Upper lobe of right lung (tissue), 1 donor: ENCODE measurements around the gene ADAMTSL3. TPM values are rescaled to one million over a fixed set of nuclear protein-coding genes. Genes with fewer than 3 reads are reported as not detected.

ENCODE experiments used
- ATAC-seq: fragments of 200-7000 bp; cut with Tn5 transposase; one replicate; pipeline ENCODE4 v1.9.1; 2020; ENCODE audit warnings: mild to moderate bottlenecking, moderate library complexity
- DNase-seq: peaks from one replicate; pipeline ENCODE4 v3.0.0-alpha.2; 2020
- H3K27ac ChIP-seq: fragments of 200-600 bp; one replicate; pipeline ENCODE4 v1.8.0; 2022
- H3K27me3 ChIP-seq: fragments of 200-600 bp; one replicate; pipeline ENCODE4 v1.8.0; 2022; ENCODE audit warnings: mild to moderate bottlenecking
- H3K36me3 ChIP-seq: fragments of 200-600 bp; one replicate; pipeline ENCODE4 v1.8.0; 2022
- H3K4me1 ChIP-seq: fragments of 200-600 bp; one replicate; pipeline ENCODE4 v1.8.0; 2022
- H3K4me3 ChIP-seq: fragments of 200-600 bp; one replicate; pipeline ENCODE4 v1.8.0; 2022; ENCODE audit warnings: mild to moderate bottlenecking
- H3K9me3 ChIP-seq: fragments of 200-600 bp; one replicate; pipeline ENCODE4 v1.8.0; 2022
- CTCF ChIP-seq: fragments of 200-600 bp; IDR thresholded peaks from one replicate; pipeline ENCODE4 v1.8.0; 2022; ENCODE audit warnings: antibody characterized with exemption
- intact Hi-C: fragments of 100-400 bp; cut with DNase I; formaldehyde crosslinking; loops from one replicate; pipeline ENCODE4 v1.11.0; 2022
- total RNA-seq: library from RNA; stranded (reverse); fragmentation: NEBNext Ultra II Directional; extraction: Animal tissue kit (Norgen Biotek cat#: 25700); gene quantifications from one replicate; pipeline ENCODE4 v1.2.1, GENCODE V29; 2021
- donor health status: DM: no; HTN: yes; CAD: no; lungs with severe emphysema.

Gene ADAMTSL3
- total RNA-seq, 1 donor from 2014 or later: 26.2 TPM

- ATAC-seq: no peak
- intact Hi-C loops: no loop called here
Measured at GRCh38 chr15:83656943-83657528, 3.1 kb downstream of the ADAMTSL3 start.

GRCh38 chr15:83657549-83657948 is 3.6 kb downstream of the ADAMTSL3 start:
- TF ChIP-seq CTCF: peak; percentile 13
- intact Hi-C loops: no loop called here
- peaks cover 12% of the 10 kb centered on the region for H3K27me3 ChIP-seq
- no peak for DNase-seq
- no peak overlapping the region for H3K27ac ChIP-seq
- ATAC-seq: no peak
- no peaks in the 10 kb centered on the region for H3K36me3 ChIP-seq
- H3K4me1 ChIP-seq: no peaks in the 10 kb centered on the region
- no peaks in the 10 kb centered on the region for H3K9me3 ChIP-seq
- H3K4me3 ChIP-seq: no peak overlapping the region

More at GRCh38 chr15:83656943-83657528, 3.1 kb downstream of the ADAMTSL3 start:
- Histone ChIP-seq H3K4me3 (no peak overlapping the region), H3K27me3 (peaks cover 12% of the 10 kb centered on the region), H3K27ac (no peak overlapping the region), H3K4me1 (no peaks in the 10 kb centered on the region), H3K36me3 (no peaks in the 10 kb centered on the region), H3K9me3 (no peaks in the 10 kb centered on the region)
- no peak for DNase-seq
- no peak for TF ChIP-seq CTCF

GRCh38 chr15:83658430-83659416 is 4.8 kb downstream of the ADAMTSL3 start:
- no peak for TF ChIP-seq CTCF
- ATAC-seq (no peak), DNase-seq (no peak)
- Histone ChIP-seq H3K9me3 (no peaks in the 10 kb centered on the region), H3K36me3 (no peaks in the 10 kb centered on the region), H3K27me3 (peaks cover 12% of the 10 kb centered on the region), H3K27ac (peak overlapping the region; percentile 36), H3K4me1 (no peaks in the 10 kb centered on the region), H3K4me3 (no peak overlapping the region)
- intact Hi-C loops: no loop called here

- H3K4me1 ChIP-seq: no peaks in the 10 kb centered on the region
- no peaks in the 10 kb centered on the region for H3K36me3 ChIP-seq
- intact Hi-C loops: no loop called here
- H3K27me3 ChIP-seq: peaks cover 8% of the 10 kb centered on the region
- no peak for TF ChIP-seq CTCF
- H3K4me3 ChIP-seq: no peak overlapping the region
- DNase-seq (no peak), ATAC-seq (no peak)
- no peak overlapping the region for H3K27ac ChIP-seq
- H3K9me3 ChIP-seq: no peaks in the 10 kb centered on the region
Measured at GRCh38 chr15:83659417-83659812, 5.5 kb downstream of the ADAMTSL3 start.

GRCh38 chr15:83665480-83665879 is 11.6 kb downstream of the ADAMTSL3 start:
- no peaks in the 10 kb centered on the region for H3K36me3 ChIP-seq
- H3K4me3 ChIP-seq: no peak overlapping the region
- H3K9me3 ChIP-seq: no peaks in the 10 kb centered on the region
- no peaks in the 10 kb centered on the region for H3K4me1 ChIP-seq
- no peak overlapping the region for H3K27ac ChIP-seq
- TF ChIP-seq CTCF: no peak
- intact Hi-C loops: no loop called here
- DNase-seq (no peak), ATAC-seq (no peak)
- H3K27me3 ChIP-seq: no peaks in the 10 kb centered on the region
